Hepatocyte (in vitro differentiated cells): ENCODE measurements around the gene APOC4.

Experiments used
- EZH2phosphoT487 ChIP-seq: fragments of 200-600 bp; sonication (generic); IDR thresholded peaks from one replicate; pipeline ENCODE4 v1.6.1; 2018; ENCODE audit warnings: antibody characterized with exemption, mild to moderate bottlenecking, low read depth, moderate library complexity; ENCODE audit not compliant: unreplicated experiment, severe bottlenecking
- TF ChIP-seq, protein P1 (sequence below): fragments of 200-600 bp; sonication (generic); IDR thresholded peaks from 2 replicates; pipeline ENCODE4 v1.5.1; 2016; ENCODE audit warnings: antibody characterized with exemption, mild to moderate bottlenecking; ENCODE audit not compliant: poor library complexity

DNA sequence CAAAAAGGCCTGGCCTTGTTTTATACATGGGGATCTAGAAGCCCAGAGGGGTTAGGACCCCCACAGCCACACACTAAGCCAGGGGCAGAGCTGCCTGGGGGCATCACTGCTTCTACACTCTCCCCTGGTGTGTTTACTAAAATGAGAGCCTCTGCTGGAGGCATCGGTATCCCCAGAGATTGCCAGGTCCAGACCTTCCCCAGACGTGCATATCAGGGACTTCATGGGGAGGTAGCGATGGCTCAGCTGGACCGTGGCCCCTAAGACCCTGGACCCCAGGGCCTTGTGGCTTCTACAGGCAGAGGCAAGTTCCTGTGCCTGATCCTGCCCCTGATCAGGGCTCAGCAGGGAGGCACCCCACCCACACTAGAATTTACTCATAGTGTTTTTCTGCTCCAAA lies 26.6 kb downstream of the APOC4 start:
- TF ChIP-seq, protein P1, sequence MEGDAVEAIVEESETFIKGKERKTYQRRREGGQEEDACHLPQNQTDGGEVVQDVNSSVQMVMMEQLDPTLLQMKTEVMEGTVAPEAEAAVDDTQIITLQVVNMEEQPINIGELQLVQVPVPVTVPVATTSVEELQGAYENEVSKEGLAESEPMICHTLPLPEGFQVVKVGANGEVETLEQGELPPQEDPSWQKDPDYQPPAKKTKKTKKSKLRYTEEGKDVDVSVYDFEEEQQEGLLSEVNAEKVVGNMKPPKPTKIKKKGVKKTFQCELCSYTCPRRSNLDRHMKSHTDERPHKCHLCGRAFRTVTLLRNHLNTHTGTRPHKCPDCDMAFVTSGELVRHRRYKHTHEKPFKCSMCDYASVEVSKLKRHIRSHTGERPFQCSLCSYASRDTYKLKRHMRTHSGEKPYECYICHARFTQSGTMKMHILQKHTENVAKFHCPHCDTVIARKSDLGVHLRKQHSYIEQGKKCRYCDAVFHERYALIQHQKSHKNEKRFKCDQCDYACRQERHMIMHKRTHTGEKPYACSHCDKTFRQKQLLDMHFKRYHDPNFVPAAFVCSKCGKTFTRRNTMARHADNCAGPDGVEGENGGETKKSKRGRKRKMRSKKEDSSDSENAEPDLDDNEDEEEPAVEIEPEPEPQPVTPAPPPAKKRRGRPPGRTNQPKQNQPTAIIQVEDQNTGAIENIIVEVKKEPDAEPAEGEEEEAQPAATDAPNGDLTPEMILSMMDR, result no peak
- no peak for TF ChIP-seq EZH2phosphoT487
